Hematopoietic multipotent progenitor cell treated with erythropoietin and hydrocortisone succinate and interleukin-3 and kit ligand, for 6 days (in vitro differentiated cells): ENCODE results near the gene RTF1.
A peak's percentile ranks its signal among the peaks of the same experiment; 100 is the strongest.
"Not testable (repeated sequence)": the region's sequence is repeated elsewhere in the genome, so short reads cannot be mapped to it uniquely, and the experiment has no call there.

Experiments
- DNase-seq: peaks from one replicate; pipeline ENCODE4 v3.0.0-alpha.2; 2015

RTF1 gene

GRCh38 chr15:41416742-41417417 lies at the start of gene RTF1:
RTF1 (plus strand) TSS chr15:41417095; CDS start chr15:41417116, 21 bp downstream.
- peak; percentile 93 for DNase-seq

- DNase-seq: no peak
Observed at GRCh38 chr15:41367418-41367817, 49.5 kb upstream of the RTF1 start.

- DNase-seq: no peak
Observed at GRCh38 chr15:41377978-41378377, 38.9 kb upstream of the RTF1 start.

GRCh38 chr15:41383974-41384749 lies 32.7 kb upstream of the RTF1 start:
- not testable (repeated sequence) for DNase-seq

- DNase-seq: no peak
Observed at GRCh38 chr15:41387646-41388045, 29.2 kb upstream of the RTF1 start.

GRCh38 chr15:41392659-41393058 lies 24.2 kb upstream of the RTF1 start:
- no peak for DNase-seq

- no peak for DNase-seq
Observed at GRCh38 chr15:41394924-41395323, 22.0 kb upstream of the RTF1 start.

- DNase-seq: no peak
Observed at GRCh38 chr15:41396111-41396510, 20.8 kb upstream of the RTF1 start.

- DNase-seq: no peak
Observed at GRCh38 chr15:41401904-41402267, 15.0 kb upstream of the RTF1 start.

- DNase-seq: no peak
Observed at GRCh38 chr15:41407341-41407740, 9.6 kb upstream of the RTF1 start.

GRCh38 chr15:41408234-41408641 lies 8.7 kb upstream of the RTF1 start:
- DNase-seq: no peak

- DNase-seq: no peak
Observed at GRCh38 chr15:41411031-41411430, 5.9 kb upstream of the RTF1 start.

GRCh38 chr15:41411441-41411840 lies 5.5 kb upstream of the RTF1 start:
- no peak for DNase-seq

- DNase-seq: no peak
Observed at GRCh38 chr15:41416128-41416741, 660 bp upstream of the RTF1 start.

GRCh38 chr15:41417418-41418195 lies 712 bp downstream of the RTF1 start:
- DNase-seq: peak; percentile 62

- DNase-seq: no peak
Observed at GRCh38 chr15:41423979-41424659, 7.2 kb downstream of the RTF1 start.

- no peak for DNase-seq
Observed at GRCh38 chr15:41424809-41425208, 7.9 kb downstream of the RTF1 start.

- not testable (repeated sequence) for DNase-seq
Observed at GRCh38 chr15:41425907-41426306, 9.0 kb downstream of the RTF1 start.

- peak; percentile 16 for DNase-seq
Observed at GRCh38 chr15:41429003-41429890, 12.4 kb downstream of the RTF1 start.

- DNase-seq: peak; percentile 36
Observed at GRCh38 chr15:41435037-41435786, 18.3 kb downstream of the RTF1 start.

GRCh38 chr15:41437448-41437847 lies 20.6 kb downstream of the RTF1 start:
- DNase-seq: no peak
